Panc1 (cell line): ENCODE data around the gene EHD2. TPM values are rescaled to one million over a fixed set of nuclear protein-coding genes. Genes with fewer than 3 reads are reported as not detected.

Source experiments
- ATAC-seq: fragments of 200-7000 bp; cut with Tn5 transposase; 2 replicates; pipeline ENCODE4 v1.9.1; 2020; ENCODE audit warnings: mild to moderate bottlenecking, moderate library complexity
- BruUV-seq: library from RNA; stranded (reverse); fragments of 400-500 nt; replicated peaks from 2 replicates; lab custom pipeline; 2021; lab: Mats Ljungman, UMichigan
- CTCF ChIA-PET: fragments of 300-600 bp; sonication (Branson Sonifier 250); formaldehyde crosslinking; loops from one replicate; lab custom pipeline; 2022; ENCODE audit warnings: antibody characterized with exemption; lab: Charles Lee
- POLR2A ChIA-PET: fragments of 300-600 bp; sonication (Branson Sonifier 250); formaldehyde crosslinking; loops from one replicate; lab custom pipeline; 2022; ENCODE audit warnings: antibody characterized with exemption; lab: Charles Lee
- DNase-seq: peaks from one replicate; pipeline ENCODE4 v3.0.0-alpha.2; 2010; ENCODE audit warnings: low read depth, low spot score
- H3K27ac ChIP-seq: 2 replicates; pipeline ENCODE4 v1.5.1; 2011; ENCODE audit warnings: mild to moderate bottlenecking, low read length, inconsistent platforms
- H3K27me3 ChIP-seq: fragments of 200-500 bp; sonication (Bioruptor generic); 2 replicates; pipeline ENCODE4 v1.6.0; 2014; ENCODE audit warnings: low read length, inconsistent platforms; ENCODE audit not compliant: control insufficient read depth, insufficient read depth
- H3K36me3 ChIP-seq: fragments of 200-500 bp; sonication (Bioruptor generic); 2 replicates; pipeline ENCODE4 v1.5.1; 2014; ENCODE audit warnings: inconsistent platforms, mild to moderate bottlenecking, low read length, moderate library complexity; ENCODE audit not compliant: control insufficient read depth, insufficient read depth
- H3K4me1 ChIP-seq: 2 replicates; pipeline ENCODE4 v1.5.1; 2011; ENCODE audit warnings: inconsistent platforms, mild to moderate bottlenecking, low read length, moderate library complexity; ENCODE audit not compliant: control insufficient read depth, insufficient read depth
- H3K4me3 ChIP-seq, 2 experiments: 2 replicates each; pipeline ENCODE4 v1.5.1; 2011 to 2012; ENCODE audit warnings: low read depth in 2 of 2, low read length in 2 of 2, mild to moderate bottlenecking in 2 of 2, inconsistent platforms in 1 of 2, moderate library complexity in 1 of 2
- H3K9me3 ChIP-seq: fragments of 200-500 bp; sonication (Bioruptor generic); 2 replicates; pipeline ENCODE4 v1.5.1; 2014; ENCODE audit warnings: low read depth, mild to moderate bottlenecking, inconsistent platforms, low read length, moderate library complexity; ENCODE audit not compliant: control insufficient read depth, insufficient read depth
- CTCF ChIP-seq: fragments of 450-650 bp; IDR thresholded peaks from 2 replicates; pipeline ENCODE4 v1.5.1; 2017; ENCODE audit warnings: mild to moderate bottlenecking
- POLR2AphosphoS5 ChIP-seq: IDR thresholded peaks from 2 replicates; pipeline ENCODE4 v1.6.1; 2012; ENCODE audit warnings: mild to moderate bottlenecking, low read depth, low read length, moderate library complexity
- SIN3A ChIP-seq: IDR thresholded peaks from 2 replicates; pipeline ENCODE4 v1.6.1; 2012; ENCODE audit warnings: low read depth, mild to moderate bottlenecking, low read length, moderate library complexity, borderline replicate concordance; ENCODE audit not compliant: insufficient read depth
- TCF7L2 ChIP-seq: IDR thresholded peaks from 2 replicates; pipeline ENCODE4 v1.6.1; 2011; ENCODE audit warnings: mild to moderate bottlenecking, low read depth, low read length, inconsistent platforms
- in situ Hi-C: cut with HindIII; loops from 2 replicates; pipeline ENCODE4 v1.10.0; 2016; ENCODE audit warnings: low sequenced_read_pairs, low pct_unique_long_range_greater_than_20kb
- intact Hi-C: fragments of 100-400 bp; cut with micrococcal nuclease; formaldehyde crosslinking; loops from one replicate; pipeline ENCODE4 v1.10.0; 2022; ENCODE audit not compliant: unreplicated experiment
- total RNA-seq: library from RNA; stranded (reverse); gene quantifications from one replicate; pipeline ENCODE4 v1.2.1, GENCODE V29; 2021; ENCODE audit not compliant: unreplicated experiment
- TF ChIP-seq, protein P1 (sequence below), 2 experiments: IDR thresholded peaks; 2 replicates each; pipeline ENCODE4 v1.6.1; 2011 to 2012; ENCODE audit warnings: low read depth in 2 of 2, control low read depth in 1 of 2, low read length in 1 of 2, mild to moderate bottlenecking in 1 of 2, moderate library complexity in 1 of 2; ENCODE audit not compliant: insufficient read depth in 1 of 2

Gene EHD2
- total RNA-seq, 1 experiment from 2014 or later: 41.8 TPM

DNA sequence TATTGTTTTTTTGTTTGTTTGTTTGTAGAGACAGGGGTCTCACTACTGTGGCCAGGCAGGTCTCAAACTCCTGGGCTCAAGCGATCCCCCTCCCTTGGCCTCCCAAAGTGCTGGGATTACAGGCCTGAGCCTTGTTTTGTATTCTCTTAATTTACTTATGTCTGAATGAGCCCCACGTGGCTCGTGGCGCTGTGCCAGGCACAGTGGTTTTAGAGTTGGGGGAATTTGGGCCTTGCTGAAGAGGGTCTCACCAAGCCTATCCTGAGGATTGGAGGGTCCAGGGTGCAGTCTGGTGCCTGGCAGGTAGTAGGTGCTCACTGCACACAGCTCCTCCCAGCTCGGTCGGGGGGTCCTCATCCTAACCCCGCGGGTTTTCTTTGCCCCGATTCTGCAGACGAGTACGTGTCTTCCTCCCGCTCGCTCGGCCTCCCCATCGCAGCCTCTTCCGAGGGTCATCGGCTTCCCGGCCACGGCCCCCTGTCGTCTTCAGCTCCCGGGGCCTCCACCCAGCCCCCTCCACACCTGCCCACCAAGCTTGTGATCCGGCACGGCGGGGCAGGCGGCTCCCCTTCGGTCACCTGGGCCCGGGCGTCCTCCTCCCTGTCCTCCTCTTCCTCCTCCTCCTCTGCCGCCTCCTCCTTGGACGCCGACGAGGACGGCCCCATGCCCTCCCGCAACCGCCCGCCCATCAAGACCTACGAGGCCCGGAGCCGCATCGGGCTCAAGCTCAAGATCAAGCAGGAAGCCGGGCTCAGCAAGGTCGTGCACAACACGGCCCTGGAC, 12.1 kb upstream of the EHD2 start:
- BruUV-seq: no TSS peak
- H3K4me1 ChIP-seq: no peaks in the 10 kb centered on the region
- no peaks in the 10 kb centered on the region for H3K9me3 ChIP-seq
- H3K4me3 ChIP-seq: no peak overlapping the region
- no peaks in the 10 kb centered on the region for H3K36me3 ChIP-seq
- TF ChIP-seq POLR2AphosphoS5: no peak
- no peak for TF ChIP-seq TCF7L2
- TF ChIP-seq SIN3A: no peak
- TF ChIP-seq, protein P1, sequence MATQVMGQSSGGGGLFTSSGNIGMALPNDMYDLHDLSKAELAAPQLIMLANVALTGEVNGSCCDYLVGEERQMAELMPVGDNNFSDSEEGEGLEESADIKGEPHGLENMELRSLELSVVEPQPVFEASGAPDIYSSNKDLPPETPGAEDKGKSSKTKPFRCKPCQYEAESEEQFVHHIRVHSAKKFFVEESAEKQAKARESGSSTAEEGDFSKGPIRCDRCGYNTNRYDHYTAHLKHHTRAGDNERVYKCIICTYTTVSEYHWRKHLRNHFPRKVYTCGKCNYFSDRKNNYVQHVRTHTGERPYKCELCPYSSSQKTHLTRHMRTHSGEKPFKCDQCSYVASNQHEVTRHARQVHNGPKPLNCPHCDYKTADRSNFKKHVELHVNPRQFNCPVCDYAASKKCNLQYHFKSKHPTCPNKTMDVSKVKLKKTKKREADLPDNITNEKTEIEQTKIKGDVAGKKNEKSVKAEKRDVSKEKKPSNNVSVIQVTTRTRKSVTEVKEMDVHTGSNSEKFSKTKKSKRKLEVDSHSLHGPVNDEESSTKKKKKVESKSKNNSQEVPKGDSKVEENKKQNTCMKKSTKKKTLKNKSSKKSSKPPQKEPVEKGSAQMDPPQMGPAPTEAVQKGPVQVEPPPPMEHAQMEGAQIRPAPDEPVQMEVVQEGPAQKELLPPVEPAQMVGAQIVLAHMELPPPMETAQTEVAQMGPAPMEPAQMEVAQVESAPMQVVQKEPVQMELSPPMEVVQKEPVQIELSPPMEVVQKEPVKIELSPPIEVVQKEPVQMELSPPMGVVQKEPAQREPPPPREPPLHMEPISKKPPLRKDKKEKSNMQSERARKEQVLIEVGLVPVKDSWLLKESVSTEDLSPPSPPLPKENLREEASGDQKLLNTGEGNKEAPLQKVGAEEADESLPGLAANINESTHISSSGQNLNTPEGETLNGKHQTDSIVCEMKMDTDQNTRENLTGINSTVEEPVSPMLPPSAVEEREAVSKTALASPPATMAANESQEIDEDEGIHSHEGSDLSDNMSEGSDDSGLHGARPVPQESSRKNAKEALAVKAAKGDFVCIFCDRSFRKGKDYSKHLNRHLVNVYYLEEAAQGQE (IDR thresholded peaks at IDR 0.05; ENCODE audit: insufficient read depth in 1 of 2, low read depth in 2 of 2, low read length in 1 of 2): no peak
- TF ChIP-seq CTCF: no peak
- POLR2A ChIA-PET: no interaction called here
- no peak overlapping the region for H3K27ac ChIP-seq
- ATAC-seq (no peak), DNase-seq (no peak)
- no peaks in the 10 kb centered on the region for H3K27me3 ChIP-seq
- in situ Hi-C loops: no loop called here
- intact Hi-C loops: no loop called here
- CTCF ChIA-PET: interaction anchor here (0.6 to 1.2 kb wide), 2 partner anchors 12 to 352 kb away, joined by 4 to 5 read pairs; partner anchors contain the start of gene DHX34

- Histone ChIP-seq H3K4me3 (no peak overlapping the region), H3K27me3 (no peaks in the 10 kb centered on the region), H3K4me1 (no peaks in the 10 kb centered on the region), H3K27ac (no peak overlapping the region), H3K36me3 (no peaks in the 10 kb centered on the region), H3K9me3 (no peaks in the 10 kb centered on the region)
- TF ChIP-seq SIN3A (no peak), CTCF (no peak), TCF7L2 (no peak), POLR2AphosphoS5 (no peak)
- TF ChIP-seq, protein P1 (IDR thresholded peaks at IDR 0.05; ENCODE audit: insufficient read depth in 1 of 2, low read depth in 2 of 2, low read length in 1 of 2): no peak
- ATAC-seq (no peak), DNase-seq (no peak)
- CTCF ChIA-PET: interaction anchor here (0.6 to 1.2 kb wide), 2 partner anchors 11 to 353 kb away, joined by 4 to 5 read pairs; partner anchors contain the start of gene DHX34
- no TSS peak for BruUV-seq
- in situ Hi-C loops: no loop called here
- intact Hi-C loops: no loop called here
- POLR2A ChIA-PET: no interaction called here
Measured at GRCh38 chr19:47701717-47702552, 11.3 kb upstream of the EHD2 start.
